GM13976 (cell line): ENCODE results near the gene CTDSPL2.
"Not testable (repeated sequence)": the region's sequence is repeated elsewhere in the genome, so short reads cannot be mapped to it uniquely, and the experiment has no call there.

Experiments used
- DNase-seq: peaks from one replicate; pipeline ENCODE4 v3.0.0; 2012; ENCODE audit warnings: low spot score
- CTCF ChIP-seq: IDR thresholded peaks from 2 replicates; pipeline ENCODE4 v1.5.1; 2012; ENCODE audit warnings: borderline replicate concordance, mild to moderate bottlenecking; ENCODE audit not compliant: insufficient read depth; ENCODE audit errors: extremely low read depth, missing control alignments, control extremely low read depth
- in situ Hi-C: fragments of 300-500 bp; cut with MboI; formaldehyde crosslinking; loops from one replicate; pipeline ENCODE4 v1.12.0; 2022; ENCODE audit warnings: low sequenced_read_pairs, mixed read lengths, inconsistent platforms; ENCODE audit not compliant: unreplicated experiment

Gene CTDSPL2

GRCh38 chr15:44536962-44537734 is 109.7 kb downstream of the CTDSPL2 start, which contains the start of gene EIF3J:
Gene EIF3J (plus strand): TSS chr15:44537147. CDS start chr15:44537195, 48 bp downstream.
- no peak for TF ChIP-seq CTCF
- DNase-seq: peak; percentile 98
- in situ Hi-C loops: no loop called here

GRCh38 chr15:44537735-44538240 is 110.4 kb downstream of the CTDSPL2 start:
- in situ Hi-C loops: no loop called here
- peak; percentile 25 for DNase-seq
- TF ChIP-seq CTCF: no peak

- in situ Hi-C loops: no loop called here
- no peak for DNase-seq
- TF ChIP-seq CTCF: no peak
These were observed 114.0 kb downstream of the CTDSPL2 start for GRCh38 chr15:44541282-44541958.

- TF ChIP-seq CTCF: no peak
These were observed 115.2 kb downstream of the CTDSPL2 start for GRCh38 chr15:44542596-44542995.

GRCh38 chr15:44544745-44545144 is 117.3 kb downstream of the CTDSPL2 start:
- DNase-seq, in situ Hi-C loops: not testable (repeated sequence)

More at GRCh38 chr15:44542596-44542995, 115.2 kb downstream of the CTDSPL2 start:
- in situ Hi-C loops: no loop called here
- DNase-seq: no peak

GRCh38 chr15:44545913-44546802 is 118.7 kb downstream of the CTDSPL2 start:
- in situ Hi-C loops: no loop called here
- DNase-seq: peak; percentile 50
- peak; percentile 47 for TF ChIP-seq CTCF

- DNase-seq, in situ Hi-C loops: not testable (repeated sequence)
These were observed 121.7 kb downstream of the CTDSPL2 start for GRCh38 chr15:44549152-44549551.
